Activated CD4-positive, alpha-beta T cell treated with anti-CD3 and anti-CD28 coated beads, Interleukin-2, amount 50 U/mL, for 48 hours (primary cell): ENCODE measurements around the gene TTLL8.
"Not testable (repeated sequence)": the region's sequence is repeated elsewhere in the genome, so short reads cannot be mapped to it uniquely, and the experiment has no call there.

Source experiments
- DNase-seq, 2 experiments: peaks; one replicate each; pipeline ENCODE4 v3.0.0-alpha.2; 2020

Gene TTLL8

DNA sequence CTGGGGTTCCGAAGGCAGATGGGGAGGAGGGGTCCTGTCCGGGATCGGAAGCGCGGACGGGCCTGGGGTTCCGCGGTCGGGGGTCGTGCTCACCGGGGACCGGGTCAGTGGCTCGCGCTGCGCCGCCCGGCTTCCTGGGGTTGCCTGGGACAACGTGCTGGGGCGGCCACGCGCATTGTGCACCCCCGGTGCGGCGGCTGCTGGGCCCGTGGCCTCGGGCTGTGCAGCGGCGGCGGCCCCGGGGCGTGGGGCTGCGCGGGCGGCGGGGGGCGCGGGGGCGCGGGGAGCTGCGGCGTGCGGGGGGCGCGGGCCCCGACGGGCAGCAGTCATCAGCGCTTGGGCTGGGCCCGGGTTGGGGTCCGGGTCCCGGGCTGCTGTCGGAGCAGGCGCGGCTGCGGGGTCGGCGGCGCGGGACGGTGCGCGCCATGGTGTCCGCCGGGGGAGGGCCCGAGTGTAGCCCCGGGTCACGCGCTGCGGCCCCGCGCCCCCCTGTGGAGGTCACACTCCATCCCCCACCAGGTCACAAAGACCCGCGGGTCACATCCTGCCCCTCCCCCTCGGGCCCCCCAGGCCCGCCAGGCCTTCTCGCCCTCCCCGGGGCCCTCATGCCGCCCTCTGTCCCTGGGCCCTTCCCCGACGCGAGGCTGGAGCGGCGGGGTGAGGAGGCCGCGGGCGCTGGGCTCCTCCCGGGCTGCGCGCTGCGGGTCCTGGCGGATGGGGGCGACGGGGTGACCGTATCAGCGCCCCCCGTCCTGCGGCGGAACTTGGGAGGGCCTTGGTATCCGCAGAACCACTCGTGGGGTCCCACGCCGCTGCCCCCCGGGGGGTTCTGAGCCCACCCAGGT is at the start of gene TTLL8:
Gene TTLL8 (minus strand): TSS at position 238 of the 845 bp plus-strand sequence.
- no peak for DNase-seq

- no peak for DNase-seq
These were observed 49.4 kb upstream of the TTLL8 start for GRCh38 chr22:50107529-50107928.

DNA sequence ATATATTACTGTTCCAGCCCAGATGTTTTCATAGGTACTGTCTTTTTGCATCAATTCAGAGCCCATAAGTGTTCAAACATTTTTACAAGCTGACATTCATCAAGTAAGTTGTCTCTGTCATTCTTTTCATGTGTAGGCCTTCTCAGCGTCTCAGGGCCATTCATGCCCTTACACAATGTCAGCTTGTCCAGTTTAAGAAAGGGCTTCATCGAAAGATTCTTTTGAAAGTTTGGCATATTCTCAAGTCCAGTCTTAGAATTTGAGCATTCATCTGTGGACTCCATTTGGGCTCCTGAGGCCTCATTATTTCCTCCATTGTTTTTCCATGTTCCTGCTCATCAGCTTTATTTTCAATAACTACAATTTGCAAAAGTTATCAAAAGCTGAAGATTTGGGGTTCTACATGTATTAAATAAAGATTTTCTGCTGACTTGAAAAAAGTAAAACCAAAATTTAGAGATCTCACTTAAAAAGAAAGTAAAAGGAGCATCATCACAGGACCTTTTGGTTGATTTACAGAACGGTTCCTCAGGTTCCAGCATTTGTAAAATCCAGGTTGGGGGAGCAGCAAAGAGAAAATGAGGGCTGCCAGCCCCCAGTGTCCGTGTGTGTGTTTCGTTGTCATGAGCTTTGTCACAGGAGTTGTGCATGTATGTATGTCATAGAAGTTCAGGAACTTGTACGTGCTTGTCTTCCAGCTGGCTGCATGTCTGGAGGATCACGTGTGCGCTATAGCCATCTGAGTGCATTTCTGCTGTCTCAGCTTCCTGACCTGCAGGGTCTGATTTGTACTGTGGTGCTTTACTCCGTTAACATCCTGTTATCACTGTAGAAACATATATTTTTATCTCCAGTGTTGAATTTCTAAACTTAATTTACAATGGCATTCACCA is 47.4 kb upstream of the TTLL8 start:
- DNase-seq = peak in 1 of 2 experiments; percentile 9

DNA sequence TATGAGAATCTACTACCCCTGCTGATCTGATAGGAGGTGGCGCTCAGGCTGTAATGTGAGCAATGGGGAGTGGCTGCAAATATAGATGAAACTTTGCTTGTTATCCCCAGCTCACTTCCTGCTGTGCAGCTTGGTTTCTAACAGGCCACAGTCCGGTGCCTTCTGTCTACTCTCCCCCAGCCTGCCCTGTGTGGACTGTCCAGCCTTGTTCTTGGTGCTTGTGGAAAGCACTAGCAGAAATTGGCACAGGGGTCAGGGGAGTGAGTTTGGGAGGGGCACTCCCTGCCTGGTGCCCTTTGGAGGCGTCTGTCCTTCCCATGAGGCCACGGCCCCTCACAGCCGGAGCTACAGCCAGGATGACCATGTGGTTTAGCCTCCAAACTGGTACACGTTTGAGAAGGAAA is 46.0 kb upstream of the TTLL8 start:
- no peak for DNase-seq

DNA sequence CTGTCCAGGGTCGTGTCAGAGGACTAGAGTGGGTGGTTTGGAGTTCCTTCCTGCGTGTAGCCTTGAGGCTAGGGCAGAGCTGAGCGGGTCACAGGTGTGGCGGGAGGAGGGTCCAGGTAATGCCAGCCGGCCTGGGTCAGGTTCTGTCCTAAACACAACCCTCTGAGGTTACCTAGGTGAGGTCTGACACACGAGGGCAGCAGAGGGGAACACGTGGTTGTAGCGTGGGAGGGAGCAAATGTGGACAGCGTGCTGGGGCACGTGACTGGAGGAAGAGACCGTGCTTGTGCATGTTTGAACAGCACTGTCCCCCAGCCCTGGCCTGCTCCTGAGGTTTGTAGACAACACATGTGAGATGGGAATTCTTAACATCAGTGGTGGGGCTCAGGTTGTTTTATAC is 44.8 kb upstream of the TTLL8 start:
- DNase-seq = no peak

- no peak for DNase-seq
These were observed 43.9 kb upstream of the TTLL8 start for GRCh38 chr22:50101870-50102565.

GRCh38 chr22:50098052-50098451 is 40.0 kb upstream of the TTLL8 start:
- no peak for DNase-seq

- no peak for DNase-seq
These were observed 34.2 kb upstream of the TTLL8 start for GRCh38 chr22:50092342-50092741.

DNA sequence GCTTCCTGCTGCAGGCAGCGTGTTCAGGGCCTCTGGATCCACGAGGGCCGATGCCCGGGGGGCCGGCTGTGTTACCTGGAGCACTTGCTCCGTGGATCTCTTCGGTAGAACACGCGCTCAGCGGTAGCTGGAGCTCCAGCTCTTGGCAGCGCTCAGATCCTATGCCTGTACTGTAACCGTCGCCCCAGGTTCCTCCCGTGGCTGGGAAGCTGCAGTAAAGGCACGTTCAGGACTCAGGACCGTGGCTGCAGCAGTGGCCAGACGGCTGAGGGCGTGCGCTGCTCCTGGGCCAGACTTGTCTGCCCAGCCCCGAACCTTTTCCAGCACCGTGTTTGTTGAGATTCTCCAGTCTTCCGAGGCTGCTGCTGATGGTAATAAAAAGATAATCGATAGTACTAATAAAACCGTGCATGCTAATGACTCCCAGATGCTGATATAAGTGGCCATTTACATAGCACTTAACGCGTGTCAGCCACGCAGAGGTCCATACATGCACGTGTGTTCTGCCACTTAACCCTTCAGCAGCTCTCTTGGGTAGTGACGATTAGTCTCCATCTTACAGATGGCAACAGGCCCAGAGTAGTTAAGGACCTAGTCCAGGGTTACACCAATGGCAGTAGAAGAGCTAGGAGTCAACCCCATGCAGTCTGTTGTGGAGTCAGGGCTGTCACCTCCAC is 33.1 kb upstream of the TTLL8 start:
- DNase-seq = no peak

GRCh38 chr22:50090412-50090714 is 32.3 kb upstream of the TTLL8 start:
- no peak for DNase-seq

- DNase-seq = peak; percentile 9 to 10
These were observed 31.7 kb upstream of the TTLL8 start, which contains the start of gene MOV10L1 for GRCh38 chr22:50089682-50090411. Gene MOV10L1 (plus strand): TSS chr22:50090006. CDS start chr22:50090089, 83 bp downstream.

GRCh38 chr22:50089231-50089630 is 31.1 kb upstream of the TTLL8 start:
- DNase-seq = no peak

GRCh38 chr22:50088096-50088495 is 30.0 kb upstream of the TTLL8 start:
- DNase-seq = no peak

DNA sequence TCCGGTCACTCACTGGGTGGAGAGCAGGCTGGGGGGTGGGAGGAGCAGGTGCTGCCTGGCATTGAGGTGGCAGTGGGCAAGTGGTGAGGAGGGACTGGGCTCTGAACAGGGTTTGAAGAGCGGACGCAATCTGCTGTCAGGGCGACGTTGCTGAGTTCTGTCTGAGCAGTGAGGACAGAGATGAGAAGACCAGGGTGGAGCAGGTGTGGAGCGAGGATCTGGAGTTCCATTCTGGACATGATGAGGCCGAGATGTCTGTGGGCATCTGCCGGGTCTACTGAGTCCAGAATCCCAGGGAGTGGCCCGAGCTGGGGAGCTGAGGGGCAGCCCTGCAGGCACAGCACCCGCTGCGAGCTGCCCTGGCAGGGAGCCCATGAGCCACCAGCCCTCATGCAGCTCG is 29.5 kb upstream of the TTLL8 start:
- no peak for DNase-seq

GRCh38 chr22:50086975-50087374 is 28.9 kb upstream of the TTLL8 start:
- DNase-seq = not testable (repeated sequence)

DNA sequence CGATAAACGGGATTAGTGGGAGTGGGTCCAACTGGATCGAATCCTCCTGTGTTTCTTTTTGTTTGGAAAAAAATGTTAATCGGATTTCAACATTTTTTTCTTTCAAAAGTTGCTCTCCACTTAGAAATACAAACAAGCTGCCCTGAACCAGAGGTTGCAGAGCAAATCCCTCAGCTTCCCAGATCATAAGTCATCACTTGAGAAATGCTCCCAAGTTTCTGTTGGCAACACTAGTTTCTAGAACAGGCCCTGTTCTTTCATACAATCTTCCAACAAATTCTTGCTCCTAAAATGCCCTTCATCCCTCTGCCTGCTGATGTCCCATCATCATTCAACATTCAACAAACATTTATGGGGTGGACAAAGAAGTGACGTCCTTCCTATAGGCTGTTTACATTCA is 28.4 kb upstream of the TTLL8 start:
- DNase-seq = no peak

- DNase-seq = peak; percentile 7 to 20
These were observed 27.3 kb upstream of the TTLL8 start, which contains the start of gene MLC1 for GRCh38 chr22:50085211-50085972. Gene MLC1 (minus strand): TSS chr22:50085426. CDS start chr22:50084902, 524 bp downstream.

DNA sequence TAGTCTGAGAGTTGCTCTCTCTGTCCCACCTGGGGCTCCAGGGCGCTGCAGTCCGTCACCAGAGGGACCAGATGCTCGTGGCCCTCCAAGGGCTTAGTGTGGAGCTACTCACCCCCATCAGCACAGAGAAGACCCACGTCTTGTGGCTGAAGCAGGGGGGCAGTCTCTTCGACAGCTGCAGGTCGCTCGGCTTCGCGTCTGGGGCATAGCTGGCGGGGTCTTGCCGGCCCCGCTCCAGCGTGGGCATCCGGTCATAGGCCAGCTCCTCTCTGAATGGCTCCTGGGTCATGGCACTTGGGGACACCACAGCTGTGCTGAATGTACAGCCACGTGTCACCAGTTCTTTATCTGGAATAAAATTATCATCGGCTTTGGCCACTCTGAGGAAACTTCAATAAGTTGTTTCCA is 26.5 kb upstream of the TTLL8 start:
- no peak for DNase-seq

- no peak for DNase-seq
These were observed 26.0 kb upstream of the TTLL8 start for GRCh38 chr22:50084080-50084477.

GRCh38 chr22:50083462-50084079 is 25.5 kb upstream of the TTLL8 start:
- no peak for DNase-seq
